Transverse colon (tissue), 4 donors: ENCODE data around the gene NR0B2.

Experiments used
- EP300 ChIP-seq: sonication (generic); formaldehyde crosslinking; IDR thresholded peaks from one replicate; pipeline ENCODE4 v1.6.1; 2017; ENCODE audit warnings: antibody characterized with exemption, low read depth
- POLR2A ChIP-seq: fragments of 450-650 bp; IDR thresholded peaks from one replicate; pipeline ENCODE4 v1.6.1; 2016; ENCODE audit warnings: antibody characterized with exemption, mild to moderate bottlenecking, moderate library complexity
- POLR2AphosphoS5 ChIP-seq, 3 donors: sonication (generic); formaldehyde crosslinking; IDR thresholded peaks; one replicate each; pipeline ENCODE4 v1.6.1; 2016; ENCODE audit warnings: antibody characterized with exemption in 3 of 3
- TF ChIP-seq, protein P1 (sequence below), 5 experiments: fragments of 200-600 bp in 3 of 5; fragments of 450-650 bp in 2 of 5; sonication (generic) in 3 of 5; IDR thresholded peaks; 1 replicate in 2 of 5; 2 replicates in 3 of 5; pipeline ENCODE4 v1.5.1; 2016 to 2017; ENCODE audit warnings: antibody characterized with exemption in 5 of 5, inconsistent platforms in 3 of 5, mild to moderate bottlenecking in 2 of 5, moderate library complexity in 1 of 5

DNA sequence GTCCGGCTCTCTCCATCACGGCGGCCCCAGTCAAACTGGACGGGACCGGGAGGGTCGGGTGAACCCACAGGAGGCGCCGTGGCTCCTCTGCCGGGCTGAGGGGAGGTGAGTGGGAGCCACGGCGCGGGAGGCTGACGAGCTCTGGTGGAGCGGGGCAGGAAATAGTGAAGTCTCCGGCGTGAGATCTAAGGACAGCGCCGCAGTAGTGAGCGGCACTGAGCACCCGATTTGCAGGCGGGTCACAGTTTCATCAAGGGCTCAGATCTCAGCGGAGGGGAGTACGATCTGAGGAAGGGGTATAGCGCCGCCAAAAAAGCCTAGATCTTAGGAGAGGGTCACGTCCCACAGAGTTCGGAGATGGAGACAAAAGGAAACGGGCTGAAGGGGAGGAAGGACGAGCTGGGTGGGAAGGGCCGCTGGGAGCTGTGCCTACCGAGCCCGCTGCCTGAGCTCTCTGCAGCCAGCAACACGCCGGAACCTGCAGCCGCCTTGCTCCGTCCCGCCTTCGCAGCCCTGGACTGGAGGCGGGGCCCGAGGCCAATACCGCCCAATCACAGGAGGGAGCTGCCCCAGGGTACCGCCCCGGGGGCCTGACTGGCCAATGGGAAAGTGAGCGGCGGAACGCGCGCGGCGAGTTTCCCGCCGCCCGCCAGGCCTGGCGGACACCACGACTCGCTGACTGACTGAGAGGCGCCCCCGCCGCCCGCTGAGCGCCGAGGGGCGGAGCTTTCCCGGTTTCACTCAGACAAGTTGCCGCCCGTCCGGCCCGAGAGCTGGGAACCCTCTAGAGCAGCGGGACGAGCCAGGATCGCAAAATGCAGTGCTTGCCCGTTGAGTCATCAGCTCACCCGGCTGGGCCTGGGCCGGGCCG lies 48.9 kb downstream of the NR0B2 start:
- TF ChIP-seq POLR2A (peak; percentile 92), POLR2AphosphoS5 (IDR thresholded peaks at IDR 0.05) (peak; percentile 91 to 95 (median 94)), EP300 (no peak)
- TF ChIP-seq, protein P1, sequence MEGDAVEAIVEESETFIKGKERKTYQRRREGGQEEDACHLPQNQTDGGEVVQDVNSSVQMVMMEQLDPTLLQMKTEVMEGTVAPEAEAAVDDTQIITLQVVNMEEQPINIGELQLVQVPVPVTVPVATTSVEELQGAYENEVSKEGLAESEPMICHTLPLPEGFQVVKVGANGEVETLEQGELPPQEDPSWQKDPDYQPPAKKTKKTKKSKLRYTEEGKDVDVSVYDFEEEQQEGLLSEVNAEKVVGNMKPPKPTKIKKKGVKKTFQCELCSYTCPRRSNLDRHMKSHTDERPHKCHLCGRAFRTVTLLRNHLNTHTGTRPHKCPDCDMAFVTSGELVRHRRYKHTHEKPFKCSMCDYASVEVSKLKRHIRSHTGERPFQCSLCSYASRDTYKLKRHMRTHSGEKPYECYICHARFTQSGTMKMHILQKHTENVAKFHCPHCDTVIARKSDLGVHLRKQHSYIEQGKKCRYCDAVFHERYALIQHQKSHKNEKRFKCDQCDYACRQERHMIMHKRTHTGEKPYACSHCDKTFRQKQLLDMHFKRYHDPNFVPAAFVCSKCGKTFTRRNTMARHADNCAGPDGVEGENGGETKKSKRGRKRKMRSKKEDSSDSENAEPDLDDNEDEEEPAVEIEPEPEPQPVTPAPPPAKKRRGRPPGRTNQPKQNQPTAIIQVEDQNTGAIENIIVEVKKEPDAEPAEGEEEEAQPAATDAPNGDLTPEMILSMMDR (IDR thresholded peaks at IDR 0.05), result peak in 2 of 5 experiments; percentile 7 to 10
